HG03108 (cell line): ENCODE data around the gene KRTAP10-12.
"Not testable (repeated sequence)": the region's sequence is repeated elsewhere in the genome, so short reads cannot be mapped to it uniquely, and the experiment has no call there.

Source experiments
- ATAC-seq: cut with Tn5 transposase; IDR thresholded peaks from one replicate; pipeline ENCODE4 v1.9.1; 2021; ENCODE audit warnings: moderate library complexity; ENCODE audit not compliant: unreplicated experiment

KRTAP10-12 gene, protein sequence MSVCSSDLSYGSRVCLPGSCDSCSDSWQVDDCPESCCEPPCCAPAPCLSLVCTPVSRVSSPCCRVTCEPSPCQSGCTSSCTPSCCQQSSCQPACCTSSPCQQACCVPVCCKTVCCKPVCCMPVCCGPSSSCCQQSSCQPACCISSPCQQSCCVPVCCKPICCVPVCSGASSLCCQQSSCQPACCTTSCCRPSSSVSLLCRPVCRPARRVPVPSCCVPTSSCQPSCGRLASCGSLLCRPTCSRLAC

DNA sequence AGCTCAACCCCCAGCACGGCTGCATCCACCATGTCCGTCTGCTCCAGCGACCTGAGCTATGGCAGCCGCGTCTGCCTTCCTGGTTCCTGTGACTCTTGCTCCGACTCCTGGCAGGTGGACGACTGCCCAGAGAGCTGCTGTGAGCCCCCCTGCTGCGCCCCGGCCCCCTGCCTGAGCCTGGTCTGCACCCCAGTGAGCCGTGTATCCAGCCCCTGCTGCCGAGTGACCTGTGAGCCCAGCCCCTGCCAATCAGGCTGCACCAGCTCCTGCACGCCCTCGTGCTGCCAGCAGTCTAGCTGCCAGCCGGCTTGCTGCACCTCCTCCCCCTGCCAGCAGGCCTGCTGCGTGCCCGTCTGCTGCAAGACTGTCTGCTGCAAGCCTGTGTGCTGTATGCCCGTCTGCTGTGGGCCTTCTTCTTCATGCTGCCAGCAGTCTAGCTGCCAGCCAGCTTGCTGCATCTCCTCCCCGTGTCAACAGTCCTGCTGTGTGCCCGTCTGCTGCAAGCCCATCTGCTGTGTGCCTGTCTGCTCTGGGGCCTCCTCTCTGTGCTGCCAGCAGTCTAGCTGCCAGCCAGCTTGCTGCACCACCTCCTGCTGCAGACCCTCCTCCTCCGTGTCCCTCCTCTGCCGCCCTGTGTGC, at the start of gene KRTAP10-12:
TSS of gene KRTAP10-12 (plus strand) at position 1 of the 639 bp plus-strand sequence. CDS start at position 31, 30 bp downstream.
- ATAC-seq: not testable (repeated sequence)

DNA sequence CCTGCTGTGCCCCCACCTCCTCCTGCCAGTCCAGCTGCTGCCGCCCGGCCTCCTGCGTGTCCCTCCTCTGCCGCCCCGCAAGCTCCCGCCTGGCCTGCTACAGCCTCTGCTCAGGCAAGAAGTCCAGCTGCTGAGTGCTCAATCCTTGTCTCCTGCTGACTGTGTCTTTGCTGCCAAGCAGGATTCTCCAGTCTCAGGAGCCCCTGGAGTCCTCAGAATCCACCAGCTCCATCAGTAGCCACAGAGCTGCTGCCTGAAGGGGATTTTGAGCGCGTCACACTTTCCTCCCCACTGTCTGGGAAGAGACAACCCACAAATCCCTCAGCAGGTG, 49.8 kb upstream of the KRTAP10-12 start:
- ATAC-seq: no peak

DNA sequence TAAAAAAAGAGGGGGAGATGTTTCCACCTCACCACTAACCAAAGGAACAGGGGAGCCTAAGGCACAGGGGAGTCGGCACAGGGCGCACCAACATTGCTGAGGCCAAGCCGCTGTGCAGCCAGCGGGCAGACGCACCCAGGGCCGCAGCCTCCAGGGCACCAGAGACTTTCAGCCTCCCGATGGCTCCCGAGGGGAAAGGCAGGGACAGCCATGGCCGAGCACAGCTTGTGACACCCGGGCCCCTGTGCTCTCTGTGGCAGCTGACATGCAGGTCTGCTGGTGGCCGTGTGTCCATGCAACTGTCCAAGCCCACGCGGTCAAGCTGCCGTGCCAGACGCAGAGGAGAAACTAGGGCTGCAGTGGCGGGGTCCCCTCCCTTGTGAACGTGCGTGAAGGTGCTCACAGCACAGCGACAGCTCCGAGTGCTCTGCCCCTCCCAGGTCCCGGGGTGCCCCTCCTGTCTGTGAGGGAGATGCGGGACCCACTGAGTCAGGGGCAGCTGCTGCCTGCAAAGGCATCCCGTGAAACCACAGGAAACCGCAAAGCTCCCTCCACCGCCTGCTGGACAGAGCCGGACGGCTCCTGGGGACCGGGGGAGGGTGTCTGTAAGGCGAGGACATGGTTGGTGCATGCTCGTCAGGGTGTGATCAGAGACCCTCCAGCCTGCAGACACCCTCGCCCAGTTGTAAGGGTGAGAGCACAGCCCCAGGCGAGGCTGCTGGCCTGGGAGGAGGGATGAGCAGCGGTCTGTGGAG, 48.2 kb upstream of the KRTAP10-12 start:
- no peak for ATAC-seq

DNA sequence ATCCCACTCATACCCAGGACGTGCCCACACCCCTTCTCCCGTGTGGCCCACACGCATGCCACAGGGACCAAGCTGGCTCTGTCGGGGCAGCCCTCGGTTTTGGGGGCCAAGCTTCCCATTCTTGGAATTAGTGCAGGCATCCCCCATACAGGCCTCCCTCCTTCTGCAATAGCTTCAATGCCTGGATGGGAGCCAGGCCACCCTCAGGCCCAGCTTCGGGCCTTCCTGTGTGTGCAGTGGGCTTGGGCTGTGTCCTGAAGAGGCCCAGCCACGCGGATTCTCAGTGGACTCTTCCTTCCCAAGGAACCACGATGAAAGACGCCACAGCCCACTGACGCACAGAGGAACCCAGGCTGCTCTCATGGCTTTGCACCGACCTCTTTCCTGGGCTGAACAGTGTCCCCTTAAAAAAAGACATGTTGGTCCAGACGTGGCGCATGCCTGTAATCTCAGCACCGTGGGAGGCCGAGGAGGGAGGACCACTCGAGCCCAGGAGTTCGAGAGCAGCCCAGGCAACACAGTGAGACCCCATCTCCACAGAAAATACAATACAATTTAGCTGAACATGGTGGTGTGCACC, 47.4 kb upstream of the KRTAP10-12 start:
- ATAC-seq: no peak

DNA sequence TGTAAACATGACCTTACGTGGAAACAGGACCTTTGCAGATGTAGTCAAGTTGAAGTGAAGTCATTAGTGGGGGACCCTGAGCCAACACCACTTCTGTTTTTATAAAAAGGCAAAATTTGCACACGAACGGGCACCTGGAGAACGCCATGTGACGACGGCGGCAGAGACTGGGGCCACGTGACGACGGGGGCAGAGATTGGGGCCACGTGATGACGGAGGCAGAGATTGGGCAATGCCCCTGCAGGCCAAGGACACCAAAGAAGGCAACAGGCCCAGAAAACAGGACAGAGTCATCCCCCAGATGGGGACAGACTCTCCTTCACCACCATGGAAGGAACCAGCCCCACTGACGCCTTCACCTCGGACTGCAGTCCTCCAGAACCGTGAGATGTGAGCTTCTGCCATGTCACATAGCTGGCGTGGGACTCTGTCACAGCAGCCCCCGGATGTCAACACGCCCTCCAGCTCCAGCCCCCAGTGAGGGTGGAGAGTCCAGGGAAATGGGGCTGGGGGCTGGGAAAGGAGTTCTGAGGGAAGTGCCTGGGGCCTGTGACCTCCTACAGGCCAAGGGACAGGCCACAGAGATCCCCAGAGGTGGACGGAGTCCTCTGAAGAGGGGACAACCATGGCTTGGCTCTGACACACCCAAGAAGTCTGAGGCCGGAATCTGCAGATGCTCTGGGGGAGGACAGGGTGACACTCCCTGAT, 46.6 kb upstream of the KRTAP10-12 start:
- ATAC-seq: no peak

DNA sequence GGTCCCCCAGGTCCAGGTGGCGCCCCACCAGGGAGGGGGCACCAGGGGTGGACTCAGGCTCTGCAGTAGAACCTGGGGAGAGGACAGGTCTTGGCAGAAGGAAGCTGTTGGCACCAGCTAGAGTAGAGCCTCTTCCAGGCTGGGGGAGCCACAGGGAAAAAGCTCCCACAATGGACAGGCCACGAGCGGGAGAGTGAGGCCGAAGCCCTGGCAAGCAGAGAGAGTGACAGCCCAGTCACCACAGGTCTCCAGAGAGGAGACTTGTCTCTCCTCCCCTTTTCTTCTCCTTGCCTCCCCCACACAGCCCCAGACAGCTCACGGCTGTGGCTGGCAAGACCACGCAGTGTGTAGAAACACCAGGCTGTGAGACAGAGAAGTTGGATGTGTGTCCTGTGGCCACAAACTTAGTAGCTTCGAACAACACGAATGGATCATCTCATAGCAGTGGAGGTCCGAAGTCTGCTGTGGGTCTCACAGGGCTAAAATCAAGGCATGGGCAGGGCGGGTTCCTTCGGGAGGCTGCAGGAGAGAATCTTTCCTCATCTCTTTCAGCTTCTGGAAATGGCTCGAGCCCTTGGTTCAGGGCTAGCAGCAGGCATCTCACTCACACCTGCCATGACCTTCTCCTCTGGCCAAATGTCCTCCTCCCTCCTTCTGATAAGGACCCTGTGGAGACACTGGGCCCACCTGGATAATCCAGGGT, 45.8 kb upstream of the KRTAP10-12 start:
- ATAC-seq: no peak

DNA sequence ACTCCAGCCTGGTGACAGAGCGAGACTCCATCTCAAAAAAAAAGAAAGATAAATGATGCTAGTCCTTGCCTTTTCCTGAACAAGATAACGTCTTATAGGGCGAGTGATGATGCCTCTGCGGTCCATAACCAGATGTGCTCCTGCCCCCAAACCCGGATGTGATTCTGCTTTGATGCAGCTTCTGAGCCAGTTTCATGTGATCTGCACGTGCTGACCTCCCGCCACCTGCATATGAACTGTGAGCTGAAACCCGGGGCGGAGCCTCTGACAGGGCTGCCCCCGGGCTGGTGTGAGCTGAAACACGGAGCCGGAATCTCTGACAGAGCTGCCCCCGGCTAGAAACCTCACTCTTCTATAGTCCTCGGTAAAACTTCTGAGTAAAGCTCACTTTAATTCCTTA, 43.8 kb upstream of the KRTAP10-12 start:
- no peak for ATAC-seq

DNA sequence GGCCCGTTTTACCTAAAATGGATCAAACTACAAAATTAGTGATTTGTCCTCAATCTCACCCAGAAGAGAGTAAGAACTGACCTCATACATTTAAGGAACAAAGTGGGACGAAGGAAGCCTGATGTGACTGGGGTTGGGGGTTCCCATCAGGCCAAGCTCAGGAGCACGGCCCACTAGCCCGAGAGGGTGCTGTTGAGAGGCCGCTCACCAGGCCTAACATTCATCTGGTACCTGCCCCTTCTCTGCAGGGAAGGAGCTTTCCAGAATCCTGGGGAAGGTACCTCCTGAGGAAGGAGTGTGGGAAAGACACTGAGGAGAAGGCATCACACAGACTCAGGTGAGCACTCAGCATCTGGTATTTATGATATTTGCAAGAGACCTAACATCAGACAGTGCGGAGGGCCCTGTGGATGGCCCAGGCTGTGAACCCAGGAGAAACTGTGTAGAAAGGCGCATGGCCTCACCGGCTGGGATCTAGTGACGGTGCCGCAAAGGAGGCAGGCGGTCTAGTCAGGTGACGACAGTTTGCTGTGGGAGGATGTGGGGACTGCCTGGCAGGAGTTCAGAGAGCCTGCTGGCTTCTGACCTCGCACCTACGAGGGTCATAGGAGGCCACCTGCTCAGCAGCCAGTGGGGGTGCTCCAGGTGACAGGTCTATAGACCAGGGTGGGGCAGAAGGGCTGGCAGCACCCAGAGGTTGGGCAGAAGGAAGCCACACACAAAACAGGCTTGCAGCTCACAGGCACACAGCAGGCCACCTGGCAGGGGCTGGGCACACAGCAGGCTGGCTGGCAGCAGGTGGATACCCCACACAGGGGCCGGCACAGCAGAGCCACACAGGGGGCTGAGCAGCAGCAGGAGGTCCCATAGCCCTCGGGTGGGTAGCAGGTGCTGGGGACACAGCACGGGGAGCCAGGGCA, 43.1 kb upstream of the KRTAP10-12 start:
- ATAC-seq: no peak

DNA sequence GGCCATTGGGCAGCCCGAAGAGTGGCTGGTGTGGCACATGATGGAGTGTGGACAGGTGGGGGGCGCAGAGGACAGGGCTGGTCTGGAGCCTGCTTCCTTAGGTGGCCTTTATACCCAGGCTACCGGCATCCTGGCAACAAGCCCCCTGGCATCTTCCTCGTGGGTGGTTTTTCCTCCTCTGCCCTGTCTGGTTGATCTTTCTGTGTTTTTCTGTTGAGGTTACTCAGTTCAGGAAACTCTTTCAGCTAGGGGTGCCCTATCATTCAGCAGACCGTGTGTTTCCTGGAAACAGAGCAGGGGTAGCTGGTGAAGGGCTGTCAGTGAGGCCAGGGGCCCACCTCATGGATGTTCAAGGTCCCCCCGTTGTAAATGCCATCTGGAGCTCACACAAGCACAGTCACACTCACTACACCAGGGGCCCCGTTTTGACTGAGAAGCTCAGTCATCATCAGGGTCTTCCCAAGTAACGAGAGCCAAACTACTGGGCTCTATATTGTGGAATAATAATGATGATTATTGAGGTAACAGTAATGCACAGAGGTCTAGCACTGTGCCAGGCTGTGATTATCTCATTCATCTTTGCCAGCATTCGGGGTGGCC, 42.3 kb upstream of the KRTAP10-12 start, which contains the start of gene KRTAP12-4:
TSS of gene KRTAP12-4 (minus strand) at position 84 of the 600 bp plus-strand sequence. CDS start at position 39, 45 bp downstream.
- ATAC-seq: no peak

DNA sequence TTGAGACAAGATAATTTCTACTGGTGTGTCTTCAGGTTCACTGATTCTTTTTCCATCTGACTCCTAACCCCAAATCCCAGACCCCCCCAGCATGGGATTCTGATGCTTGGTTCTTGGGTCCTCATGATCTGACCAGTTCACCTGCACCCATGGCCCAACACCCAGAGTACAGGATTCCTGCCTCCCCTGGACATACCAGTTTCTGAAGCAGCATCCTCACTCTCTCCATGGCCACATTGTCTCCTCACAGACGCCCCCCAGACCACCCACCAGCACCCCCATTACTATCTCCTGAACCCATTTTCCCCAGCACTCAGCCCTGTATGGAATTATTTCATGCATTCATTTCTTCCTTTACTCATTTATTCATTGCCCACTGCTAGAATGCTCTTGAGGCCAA, 40.1 kb upstream of the KRTAP10-12 start:
- ATAC-seq: no peak

DNA sequence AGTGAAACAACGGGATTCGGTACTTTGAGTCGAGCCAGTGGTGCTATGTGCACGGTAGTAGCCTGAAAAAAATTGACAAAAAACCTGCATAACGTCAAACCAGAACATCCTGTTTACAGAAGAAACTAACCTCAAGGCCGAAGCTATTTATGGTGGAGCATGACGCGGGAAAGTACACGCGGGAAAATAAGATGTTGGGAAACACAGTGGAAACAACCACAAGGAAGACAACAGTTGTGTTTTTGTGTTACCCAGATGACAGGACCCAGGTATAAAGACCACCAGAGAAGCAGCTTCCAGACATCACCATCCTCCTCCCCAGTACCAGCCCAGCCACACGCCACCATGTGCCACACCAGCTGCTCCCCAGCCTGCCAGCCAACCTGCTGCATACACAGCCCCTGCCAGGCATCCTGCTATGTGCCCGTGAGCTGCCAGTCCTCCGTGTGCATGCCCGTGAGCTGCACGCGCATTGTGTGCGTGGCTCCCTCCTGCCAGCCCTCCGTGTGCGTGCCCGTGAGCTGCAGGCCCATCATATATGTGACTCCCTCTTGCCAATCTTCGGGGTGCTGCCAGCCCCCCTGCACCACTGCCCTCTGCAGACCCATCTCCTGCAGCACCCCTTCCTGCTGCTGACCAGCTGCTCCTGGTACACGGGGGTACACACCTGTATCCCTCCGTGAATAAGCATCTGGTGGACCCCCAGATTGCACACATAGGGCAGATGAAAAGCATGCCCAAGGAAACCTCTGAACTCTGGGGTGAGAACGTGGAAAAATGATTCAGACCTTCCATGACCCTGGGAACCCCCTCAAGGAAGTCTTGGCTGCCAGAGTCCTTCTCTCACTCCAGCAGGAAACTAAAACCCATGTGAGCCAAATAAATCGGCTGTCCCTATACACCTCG, 39.1 kb upstream of the KRTAP10-12 start, which contains the start of gene KRTAP12-3:
TSS of gene KRTAP12-3 (plus strand) at position 298 of the 906 bp plus-strand sequence. CDS start at position 346, 48 bp downstream.
- no peak for ATAC-seq

DNA sequence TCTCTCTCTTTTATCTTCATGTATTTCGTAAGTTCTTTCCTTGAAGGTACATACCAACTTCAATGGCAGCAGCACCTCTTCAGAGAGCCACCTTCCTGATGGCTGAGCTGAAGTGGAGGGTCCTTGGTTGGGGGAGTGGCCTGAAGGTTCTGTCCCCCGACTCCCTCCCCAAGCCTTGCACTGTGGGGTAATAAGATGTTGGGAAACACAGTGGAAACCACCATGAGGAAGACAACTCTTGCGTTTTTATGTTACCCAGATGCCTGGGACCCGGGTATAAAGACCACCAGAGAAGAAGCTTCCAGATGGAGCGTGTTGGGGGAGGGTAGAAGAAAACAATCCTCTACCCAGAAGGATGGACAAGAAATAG, 38.4 kb upstream of the KRTAP10-12 start:
- no peak for ATAC-seq

DNA sequence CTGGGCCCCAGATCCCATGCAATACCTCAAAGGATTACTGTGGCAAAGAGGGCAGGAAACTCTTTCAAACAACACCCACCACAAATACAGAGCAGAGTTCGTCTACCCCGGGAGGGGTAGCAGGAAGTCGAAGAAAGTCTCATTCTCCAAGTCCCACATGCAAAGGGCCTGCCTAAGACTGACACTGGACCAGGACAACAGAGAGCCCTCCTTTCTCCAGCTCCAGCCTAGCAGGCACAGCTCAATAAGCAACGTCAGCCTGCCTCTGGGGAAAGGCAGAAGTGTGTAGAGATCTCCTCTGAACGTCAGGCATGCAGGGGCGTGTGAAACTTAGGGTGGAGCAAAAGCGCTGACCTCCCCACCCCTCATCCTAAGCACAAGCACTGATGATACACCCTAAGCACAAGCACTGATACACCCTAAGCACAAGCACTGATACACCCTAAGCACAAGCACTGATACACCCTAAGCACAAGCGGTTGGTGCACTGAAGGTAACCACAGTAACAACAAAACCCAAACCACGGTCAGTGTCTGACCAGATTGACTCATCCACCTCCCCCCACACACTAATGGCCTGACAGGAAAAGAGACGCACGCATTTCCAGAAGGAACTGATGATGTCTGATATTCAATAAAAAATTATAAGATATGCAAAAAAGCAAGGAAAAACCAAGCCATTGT, 37.9 kb upstream of the KRTAP10-12 start:
- ATAC-seq: no peak

DNA sequence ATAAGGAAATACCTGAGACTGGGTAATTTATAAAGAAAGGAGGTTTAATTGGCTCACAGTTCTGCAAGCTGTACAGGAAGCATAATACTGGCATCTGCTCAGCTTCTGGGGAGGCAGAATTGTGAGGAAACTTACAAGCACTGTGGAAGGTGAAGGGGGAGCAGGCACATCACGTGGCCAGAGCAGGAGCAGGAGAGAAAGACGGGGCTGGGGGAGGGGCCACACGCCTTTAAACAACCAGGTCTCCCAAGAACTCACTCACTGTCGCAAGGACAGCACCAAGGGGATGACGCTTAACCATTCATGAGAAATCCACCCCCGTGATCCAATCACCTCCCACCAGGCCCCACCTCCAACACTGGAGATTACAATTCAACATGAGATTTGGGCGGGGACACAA, 35.4 kb upstream of the KRTAP10-12 start:
- not testable (repeated sequence) for ATAC-seq

DNA sequence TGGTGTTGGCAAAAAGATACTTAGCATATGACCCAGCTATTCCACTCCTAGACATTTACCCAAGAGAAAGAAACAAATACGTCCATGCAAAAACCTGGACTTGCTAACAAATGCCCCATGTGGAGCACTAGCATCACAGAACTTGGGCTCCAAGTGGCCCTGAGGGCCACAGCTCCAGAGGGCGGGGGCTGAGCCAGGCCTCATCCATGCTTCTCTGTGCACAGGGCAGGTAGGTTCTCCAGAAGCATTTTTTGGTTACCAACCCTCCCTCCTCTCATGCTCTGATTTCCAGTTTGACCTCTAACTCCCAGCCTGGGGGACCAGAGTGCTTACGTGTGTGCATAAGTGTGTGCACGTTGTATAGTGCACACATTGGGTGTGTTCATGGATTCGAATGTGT, 32.3 kb upstream of the KRTAP10-12 start:
- ATAC-seq: no peak

DNA sequence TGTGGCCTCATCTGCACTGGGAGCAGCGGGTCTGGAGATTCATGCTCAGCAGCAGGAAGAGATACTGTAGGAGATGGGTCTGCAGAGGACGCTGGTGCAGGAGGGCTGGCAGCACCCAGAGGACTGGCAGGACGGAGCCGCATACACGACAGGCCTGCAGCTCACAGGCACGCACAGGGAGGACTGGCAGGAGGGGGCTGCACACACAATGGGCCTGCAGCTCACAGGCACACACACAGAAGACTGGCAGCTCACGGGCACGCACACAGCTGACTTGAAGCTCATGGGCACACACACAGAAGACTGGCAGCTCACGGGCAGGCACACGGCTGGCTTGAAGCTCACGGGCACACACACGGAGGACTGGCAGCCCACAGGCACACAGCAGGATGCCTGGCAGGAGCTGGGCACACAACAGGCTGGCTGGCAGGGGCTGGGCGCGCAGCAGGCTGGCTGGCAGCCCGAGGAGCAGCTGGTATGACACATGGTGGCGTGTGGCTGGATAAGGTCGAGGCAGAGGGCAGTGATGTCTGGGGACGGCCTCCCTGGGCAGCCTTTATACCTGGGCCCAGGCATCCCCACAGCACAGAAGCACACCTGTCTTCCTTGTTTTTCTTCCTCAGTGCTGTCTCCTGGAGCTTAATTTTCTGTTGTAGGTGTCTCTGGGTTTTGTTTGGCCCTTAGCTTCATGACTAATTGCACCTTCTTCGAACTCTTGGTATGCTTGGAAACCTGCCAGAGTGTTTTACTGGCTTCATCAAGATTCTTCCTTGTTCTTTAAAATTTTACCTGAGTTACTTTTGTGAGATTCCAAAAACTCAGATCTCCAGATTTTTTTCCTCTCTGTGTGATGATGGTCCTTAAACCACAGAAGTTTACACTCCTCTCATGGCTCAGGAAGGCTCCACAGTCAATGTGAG, 30.3 kb upstream of the KRTAP10-12 start, which contains the start of gene KRTAP12-2:
TSS of gene KRTAP12-2 (minus strand) at position 527 of the 920 bp plus-strand sequence. CDS start at position 486, 41 bp downstream.
- ATAC-seq: no peak
